ENCODE results near the gene GRM4.

The GRM4 gene

DNA sequence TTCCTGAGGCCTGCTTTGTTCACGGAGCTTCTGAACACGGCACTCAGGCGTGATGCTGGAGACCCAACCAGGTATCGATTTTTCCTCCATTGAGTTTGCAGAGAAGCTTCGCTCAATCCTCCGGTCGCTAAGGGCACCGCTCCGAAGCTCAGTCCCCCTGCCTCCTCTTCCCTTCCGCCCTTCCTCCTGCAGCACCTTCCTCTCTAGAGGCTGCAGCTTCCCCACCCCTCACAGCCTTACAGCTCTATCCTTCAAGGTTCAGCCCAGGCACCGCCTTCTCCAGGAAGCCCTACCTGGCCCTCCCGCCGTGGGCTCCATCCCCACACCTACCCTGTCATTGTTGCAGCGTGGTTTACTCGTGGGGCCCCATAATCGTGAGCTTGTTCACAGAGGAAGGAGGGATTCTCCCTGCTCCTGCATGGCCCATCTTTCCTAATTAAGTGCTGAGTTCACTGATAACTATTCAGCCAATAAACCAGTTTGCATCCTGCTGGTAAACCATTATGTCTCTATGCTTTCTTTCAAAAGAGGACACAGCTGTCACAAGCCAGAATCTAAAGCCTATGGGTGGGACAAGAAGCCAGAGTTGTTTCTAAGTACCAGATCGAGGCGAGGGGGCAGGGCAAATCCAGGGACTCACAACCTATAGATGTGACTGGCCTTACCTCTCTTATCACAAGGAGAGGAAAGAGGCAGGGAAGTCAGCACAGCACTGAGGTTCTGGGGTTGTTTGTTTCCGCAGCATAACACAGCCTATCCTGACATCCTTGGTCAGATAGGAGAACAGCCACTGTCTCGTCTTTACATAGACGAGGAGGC is 152.0 kb downstream of the GRM4 start:
- DNase-seq (ENCODE audit: low read depth), result no peak

DNA sequence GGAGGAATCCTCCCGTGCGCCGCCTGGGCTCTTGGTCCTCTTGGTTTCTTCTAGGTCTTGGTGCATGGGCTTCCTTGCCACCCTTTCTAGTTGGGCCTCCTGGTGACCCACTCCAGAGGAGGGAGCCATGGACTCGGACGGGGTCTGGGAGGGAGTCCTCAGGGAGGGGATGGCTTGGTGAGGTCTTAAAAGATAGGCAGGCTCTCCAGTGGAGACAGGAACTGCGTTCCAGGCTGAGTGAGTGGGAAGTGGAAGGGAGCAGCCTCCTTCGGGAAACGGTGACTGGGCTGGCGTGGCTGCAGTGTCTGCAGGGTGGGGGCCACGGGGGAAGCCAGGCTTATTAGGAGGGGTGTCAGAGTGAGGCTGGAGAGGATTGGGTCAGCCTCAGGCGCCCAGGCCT is 152.8 kb downstream of the GRM4 start:
- no peak for DNase-seq (ENCODE audit: low read depth)

DNA sequence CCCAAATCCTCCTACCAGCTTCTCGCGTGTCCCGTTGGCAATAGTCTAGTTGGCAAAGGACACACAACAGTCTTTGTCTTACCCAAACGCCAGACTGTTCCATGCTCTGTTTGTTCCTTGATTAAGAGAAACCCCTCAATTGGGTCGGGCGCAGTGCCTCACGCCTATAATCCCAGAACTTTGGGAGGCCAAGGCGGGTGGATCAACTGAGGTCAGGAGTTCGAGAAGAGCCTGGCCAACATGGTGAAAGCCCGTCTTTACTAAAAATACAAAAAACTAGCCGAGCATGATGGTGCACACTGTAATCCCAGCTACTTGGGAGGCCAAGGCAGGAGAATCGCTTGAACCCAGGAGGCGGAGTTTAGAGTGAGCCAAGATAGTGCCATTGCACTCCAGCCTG is 153.7 kb downstream of the GRM4 start:
- DNase-seq (ENCODE audit: low read depth), result no peak

DNA sequence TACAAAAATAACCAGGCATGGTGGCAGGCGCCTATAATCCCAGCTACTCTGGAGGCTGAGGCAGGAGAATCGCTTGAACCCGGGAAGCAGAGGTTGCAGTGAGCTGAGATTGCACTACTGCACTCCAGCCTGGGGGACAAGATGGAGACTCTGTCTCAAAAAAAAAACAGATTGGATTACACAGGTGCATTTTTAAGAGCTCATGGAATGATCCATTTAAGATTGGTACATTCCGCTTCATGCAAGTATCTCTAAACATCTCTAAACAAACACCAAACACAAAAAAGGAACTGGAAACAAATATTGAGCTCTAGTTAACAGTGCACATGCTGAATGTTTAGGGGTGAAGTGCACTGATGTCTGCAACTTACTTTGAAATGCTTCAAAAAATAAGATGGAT is 154.3 kb downstream of the GRM4 start:
- no peak for DNase-seq (ENCODE audit: low read depth)

DNA sequence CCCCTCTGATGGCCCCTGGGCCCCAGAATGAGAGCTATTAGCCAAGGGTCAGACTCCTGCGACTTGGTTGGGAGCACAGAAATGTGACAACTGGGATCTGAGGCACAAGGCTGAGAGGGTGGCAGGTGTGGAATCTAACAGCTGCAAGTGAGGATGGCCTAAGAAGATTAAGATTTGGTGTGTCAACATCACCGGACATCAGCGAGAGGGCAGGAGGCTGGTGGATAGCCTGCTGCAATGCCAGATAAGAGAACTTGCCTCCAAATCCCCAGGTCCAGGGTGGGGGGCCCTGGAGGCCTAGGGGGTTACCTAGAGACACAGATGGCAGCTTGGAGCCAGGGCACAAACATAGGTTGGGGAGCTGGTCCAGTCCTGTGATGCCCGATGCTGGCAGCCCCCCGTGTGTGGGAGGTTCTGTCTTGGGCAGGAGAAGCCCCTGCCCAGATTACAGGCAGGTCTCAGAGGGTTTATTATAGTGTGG is 155.8 kb downstream of the GRM4 start:
- no peak for DNase-seq (ENCODE audit: low read depth)

DNA sequence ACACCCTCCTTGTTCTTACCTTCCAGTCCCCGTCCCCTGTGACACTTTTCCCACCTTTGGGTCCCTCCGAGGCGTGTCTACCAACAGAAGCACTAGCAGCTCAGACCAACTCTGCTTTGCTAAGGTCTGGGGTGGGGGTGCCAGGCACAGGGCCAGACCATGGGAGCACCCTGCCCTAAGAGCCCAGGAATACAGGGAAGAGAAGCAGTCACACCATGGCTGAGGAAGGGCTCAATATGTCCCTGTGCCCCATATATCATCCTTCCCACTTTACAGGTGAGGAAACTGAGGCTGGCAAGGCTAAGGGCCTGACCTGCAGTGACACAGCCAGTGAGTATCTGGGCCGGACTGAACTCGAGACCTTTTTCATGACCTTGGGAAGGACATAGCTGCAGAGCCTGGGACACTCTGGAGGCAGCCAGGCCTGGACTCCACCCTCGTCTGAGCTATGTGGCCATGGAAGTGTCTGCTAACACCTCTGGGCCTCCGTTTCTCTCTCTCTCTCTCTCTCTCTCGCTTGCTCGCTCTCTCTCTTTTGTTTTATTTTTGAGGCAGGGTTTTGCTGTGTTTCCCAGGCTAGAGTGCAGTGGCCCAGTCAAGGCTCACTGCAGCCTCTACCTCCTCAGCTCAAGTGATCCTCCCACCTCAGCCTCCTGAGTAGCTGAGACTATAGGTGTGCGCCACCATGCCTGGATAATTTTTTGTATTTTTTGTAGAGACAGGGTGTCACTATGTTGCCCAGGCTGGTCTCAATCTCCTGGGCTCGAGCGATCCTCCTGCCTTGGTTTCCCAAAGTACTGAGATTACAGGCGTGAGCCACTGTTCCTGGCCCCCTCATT is 156.7 kb downstream of the GRM4 start:
- no peak for DNase-seq (ENCODE audit: low read depth)

DNA sequence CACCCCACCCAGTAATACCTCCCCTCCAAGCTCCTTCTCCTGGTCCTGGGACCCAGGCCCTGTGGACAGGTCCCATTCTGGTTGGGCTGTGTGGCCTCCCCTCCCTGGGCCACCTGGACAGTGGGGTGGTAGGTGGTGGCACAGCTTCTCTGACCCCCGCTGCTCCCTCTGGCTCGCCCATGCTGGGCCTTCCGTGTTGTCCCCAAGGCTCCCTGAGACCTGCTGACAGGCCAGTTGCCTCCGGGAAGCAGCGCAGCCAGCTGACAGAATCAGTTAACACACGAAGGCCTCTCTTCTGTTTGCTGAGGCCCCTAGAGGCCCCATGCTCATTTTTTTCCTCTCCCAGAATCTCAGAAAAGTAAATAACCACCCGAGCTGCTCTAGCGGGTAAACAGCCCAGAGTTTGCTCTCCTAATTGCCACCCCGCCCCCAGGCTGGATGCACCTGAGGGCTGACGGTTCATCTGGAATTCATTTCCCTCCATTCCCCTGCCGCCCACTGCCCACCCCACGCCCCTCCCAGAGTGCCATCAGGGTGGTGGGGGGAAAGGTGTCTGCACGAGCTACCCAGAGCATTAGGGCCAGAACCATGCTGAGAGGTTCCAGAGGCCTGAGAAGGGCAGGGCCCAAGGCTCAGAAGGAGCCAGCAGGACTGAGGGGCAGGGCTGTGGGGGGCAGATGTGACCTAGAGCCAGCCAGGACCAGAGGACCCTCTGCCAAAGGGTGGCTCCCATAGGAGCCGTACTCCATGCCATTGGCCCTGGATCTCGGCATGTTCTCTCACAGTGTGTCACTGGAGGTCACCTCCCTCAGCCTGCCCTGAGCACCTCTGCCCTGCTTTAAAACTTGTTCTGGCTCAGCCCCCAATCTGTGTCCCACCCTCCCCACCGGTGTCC is 157.5 kb downstream of the GRM4 start:
- no peak for DNase-seq (ENCODE audit: low read depth)

DNA sequence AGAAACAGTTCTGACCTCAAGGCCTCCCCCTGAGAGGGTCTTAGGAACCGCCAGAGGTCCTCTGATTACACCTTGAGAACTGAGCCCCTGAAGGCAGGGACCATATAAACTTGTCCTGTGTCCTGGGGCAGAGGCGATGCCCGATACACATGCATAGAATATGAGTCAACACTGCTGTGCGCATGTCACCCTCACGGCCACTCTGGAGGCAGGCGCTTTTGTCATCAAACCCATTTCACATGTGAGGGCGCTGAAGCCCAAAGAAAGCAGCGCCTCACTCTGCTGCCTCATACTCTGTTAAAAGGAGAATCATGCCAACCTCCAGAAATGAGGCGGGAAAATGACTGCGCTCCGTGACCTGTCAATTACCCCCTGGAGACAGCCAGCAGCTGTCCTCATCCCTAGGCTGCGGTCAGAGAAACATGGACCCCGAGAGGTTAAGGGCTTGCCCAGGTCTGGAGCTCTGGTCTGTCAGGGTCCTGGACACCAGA is 158.3 kb downstream of the GRM4 start:
- DNase-seq (ENCODE audit: low read depth), result no peak

DNA sequence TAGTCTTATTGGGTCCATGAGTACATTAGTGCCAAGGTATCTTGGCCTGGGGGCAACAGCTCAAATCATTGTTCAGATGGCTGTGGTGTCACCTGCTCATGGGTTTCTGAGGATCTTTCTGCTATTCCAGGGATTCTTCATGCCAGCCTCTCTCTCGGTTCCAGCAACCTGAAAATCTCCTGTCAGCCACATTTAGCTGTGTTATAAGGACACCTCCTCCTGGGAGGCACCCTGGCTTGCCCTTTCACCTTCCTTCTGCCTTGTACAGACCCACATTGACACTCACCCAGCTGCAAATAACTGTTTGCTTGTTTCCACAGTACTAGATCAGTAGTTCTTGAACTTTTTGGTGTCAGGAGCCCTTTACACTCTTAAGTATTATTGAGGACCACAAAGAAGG is 159.9 kb downstream of the GRM4 start:
- DNase-seq (ENCODE audit: low read depth), result no peak

DNA sequence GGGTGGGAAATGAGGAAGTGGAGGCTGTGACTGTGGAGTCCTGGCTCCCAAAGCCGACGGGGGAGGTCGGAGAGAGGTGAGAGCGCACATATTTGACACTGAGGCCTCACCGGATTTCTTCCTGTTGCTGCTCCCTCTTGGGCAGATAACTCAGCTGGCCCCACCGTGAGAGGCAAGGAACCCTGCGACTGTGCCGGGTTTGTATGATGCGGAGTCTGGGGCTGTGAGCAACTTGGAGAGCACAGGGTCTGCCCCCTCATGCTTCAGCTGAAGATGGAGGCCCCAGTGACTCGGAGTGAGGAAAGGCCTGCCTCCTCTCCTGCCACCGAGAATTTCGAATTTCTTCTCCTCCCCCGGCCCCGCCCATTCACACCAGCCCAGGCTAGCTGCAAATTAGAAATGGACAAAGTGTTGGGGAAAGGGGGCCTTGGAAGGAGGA is 160.6 kb downstream of the GRM4 start:
- DNase-seq (ENCODE audit: low read depth), result no peak

DNA sequence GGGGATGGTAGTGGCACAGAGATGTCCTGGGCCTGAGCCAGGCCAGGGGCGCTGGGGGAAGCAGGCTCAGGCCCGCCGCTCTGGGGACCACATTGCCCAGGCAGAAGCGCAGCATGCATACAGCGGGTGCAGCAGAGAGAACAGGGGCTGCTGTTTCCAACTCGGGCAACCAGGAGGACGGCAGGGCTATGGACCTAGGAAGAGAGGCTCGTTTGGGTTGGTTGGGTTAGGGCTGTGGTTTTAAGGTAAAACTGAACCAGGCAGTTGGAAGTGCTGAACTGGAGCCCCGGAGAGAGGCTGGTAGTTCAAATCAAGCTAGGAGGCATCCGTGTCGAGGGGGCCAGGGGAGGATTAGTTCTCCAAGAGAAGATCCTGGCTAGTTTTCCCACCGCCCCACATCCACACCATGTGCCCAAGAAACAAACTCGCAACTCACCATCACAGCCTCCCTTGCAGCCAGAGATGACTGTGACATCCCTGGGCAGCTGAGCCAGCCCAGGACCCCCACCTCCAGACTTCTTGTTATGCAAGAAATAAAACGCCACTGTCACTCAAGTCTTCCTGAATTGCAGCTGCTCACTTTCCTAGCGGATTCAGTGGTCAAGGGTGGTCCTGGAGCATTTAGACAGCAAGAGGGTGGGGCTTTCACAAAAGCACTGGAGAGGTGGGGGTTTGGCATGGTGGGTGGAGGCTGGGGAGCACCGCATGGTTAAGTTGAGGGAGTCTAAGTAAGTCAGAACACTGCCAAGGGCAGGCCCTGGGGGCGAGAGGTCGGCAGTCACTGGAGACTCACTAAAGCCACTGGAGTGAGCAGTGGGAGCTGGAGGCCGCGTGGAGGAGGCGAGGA is 161.2 kb downstream of the GRM4 start:
- no peak for DNase-seq (ENCODE audit: low read depth)

DNA sequence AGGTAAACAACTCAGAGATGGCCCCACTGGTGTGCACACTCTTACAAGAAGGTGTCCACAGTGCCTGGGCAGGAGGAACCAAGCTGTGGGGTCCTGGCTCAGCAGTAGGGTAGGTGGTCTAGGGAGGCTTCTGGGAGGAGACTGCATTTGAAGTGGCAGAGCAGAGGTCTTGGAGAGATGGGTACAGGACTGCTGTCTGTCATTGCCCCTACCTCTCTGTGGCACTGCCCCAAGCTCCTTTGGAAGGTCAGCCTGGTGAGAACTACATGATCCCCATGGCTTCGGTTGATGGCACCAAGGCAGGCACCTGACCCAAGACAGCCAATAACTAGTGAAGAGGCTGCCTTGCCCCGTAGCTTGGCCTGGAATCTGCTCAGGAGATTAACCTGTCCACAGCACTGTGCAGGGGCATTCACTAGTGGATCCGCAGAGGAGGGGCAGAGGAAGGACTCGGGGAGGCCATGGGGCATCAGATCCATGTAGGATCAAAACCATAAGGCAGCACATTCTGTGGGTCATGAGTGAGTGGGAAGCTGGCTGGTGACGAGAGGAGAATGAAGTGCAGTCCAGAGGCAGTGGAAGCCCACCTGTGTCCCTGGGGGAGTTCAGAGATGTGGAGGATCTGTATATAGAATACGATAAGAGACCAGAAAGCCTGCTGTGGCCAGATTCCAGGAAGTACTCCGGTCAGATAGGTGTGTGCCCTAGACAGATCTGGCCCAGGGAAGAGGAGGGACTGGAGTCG is 162.0 kb downstream of the GRM4 start:
- no peak for DNase-seq (ENCODE audit: low read depth)

DNA sequence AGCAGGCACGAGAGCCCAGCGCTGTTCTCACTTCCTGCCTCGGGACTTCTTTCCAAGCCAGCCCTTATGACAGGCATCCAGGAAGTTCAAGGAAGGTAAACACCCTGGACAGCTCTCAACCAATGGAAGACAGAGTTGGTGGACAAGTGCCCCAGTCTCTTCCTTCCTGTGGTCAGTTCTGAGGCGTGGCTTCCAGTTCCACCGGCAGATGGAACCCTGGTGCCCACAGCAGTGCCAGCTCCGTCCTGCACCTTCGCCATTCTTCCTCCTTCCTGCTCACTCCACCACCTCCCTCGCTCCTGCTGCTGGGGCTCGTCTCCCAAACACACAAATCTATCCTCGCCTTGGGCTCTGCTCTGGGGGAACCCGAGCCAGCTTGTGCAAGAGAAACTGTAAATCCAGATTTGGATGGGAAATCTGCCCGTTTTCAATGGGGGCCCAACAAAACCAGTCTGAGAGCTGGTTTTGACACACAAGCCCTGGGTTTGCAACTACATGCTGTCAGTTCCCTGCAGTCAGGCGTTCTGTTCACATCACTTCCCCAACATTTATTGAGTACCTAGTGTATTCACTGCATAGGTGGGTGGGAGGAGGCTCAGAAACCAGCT is 162.7 kb downstream of the GRM4 start:
- DNase-seq (ENCODE audit: low read depth), result no peak

DNA sequence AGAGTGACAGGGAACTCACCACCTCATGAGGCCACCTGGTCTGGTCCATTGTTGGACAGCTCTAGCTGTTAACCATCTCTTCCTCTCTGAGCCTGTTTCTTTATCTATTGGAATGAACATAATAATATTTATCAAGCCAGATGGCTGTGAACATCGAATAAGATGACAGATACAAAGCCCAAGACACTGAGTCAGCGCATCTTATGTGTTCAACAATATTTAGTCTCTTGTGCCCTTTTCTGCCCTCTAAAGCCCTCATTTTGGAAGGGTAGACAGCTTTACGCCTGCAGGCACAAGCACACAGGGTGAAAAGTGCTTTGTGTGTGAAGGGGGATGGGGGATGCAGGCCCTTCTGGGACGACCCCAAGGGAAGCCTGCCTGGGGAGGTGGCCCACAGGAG is 164.0 kb downstream of the GRM4 start:
- no peak for DNase-seq (ENCODE audit: low read depth)

DNA sequence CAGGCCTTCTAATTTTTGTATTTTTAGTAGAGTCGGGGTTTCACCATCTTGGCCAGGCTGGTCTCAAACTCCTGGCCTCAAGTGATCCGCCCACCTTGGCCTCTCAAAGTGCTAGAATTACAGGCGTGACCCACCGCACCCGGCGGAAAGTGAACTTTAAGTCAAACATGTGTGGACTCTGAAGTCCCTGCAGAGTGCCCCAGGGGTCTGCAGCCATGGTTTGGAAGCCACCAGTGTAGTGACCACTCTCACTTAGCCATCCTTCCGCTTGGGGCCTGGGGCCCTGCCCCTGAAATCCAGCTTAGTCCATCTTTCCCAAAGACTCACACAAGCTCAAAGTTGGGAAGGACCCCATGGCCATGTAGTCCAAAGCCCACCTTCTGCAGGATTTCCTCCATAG is 164.5 kb downstream of the GRM4 start:
- DNase-seq (ENCODE audit: low read depth), result no peak

DNA sequence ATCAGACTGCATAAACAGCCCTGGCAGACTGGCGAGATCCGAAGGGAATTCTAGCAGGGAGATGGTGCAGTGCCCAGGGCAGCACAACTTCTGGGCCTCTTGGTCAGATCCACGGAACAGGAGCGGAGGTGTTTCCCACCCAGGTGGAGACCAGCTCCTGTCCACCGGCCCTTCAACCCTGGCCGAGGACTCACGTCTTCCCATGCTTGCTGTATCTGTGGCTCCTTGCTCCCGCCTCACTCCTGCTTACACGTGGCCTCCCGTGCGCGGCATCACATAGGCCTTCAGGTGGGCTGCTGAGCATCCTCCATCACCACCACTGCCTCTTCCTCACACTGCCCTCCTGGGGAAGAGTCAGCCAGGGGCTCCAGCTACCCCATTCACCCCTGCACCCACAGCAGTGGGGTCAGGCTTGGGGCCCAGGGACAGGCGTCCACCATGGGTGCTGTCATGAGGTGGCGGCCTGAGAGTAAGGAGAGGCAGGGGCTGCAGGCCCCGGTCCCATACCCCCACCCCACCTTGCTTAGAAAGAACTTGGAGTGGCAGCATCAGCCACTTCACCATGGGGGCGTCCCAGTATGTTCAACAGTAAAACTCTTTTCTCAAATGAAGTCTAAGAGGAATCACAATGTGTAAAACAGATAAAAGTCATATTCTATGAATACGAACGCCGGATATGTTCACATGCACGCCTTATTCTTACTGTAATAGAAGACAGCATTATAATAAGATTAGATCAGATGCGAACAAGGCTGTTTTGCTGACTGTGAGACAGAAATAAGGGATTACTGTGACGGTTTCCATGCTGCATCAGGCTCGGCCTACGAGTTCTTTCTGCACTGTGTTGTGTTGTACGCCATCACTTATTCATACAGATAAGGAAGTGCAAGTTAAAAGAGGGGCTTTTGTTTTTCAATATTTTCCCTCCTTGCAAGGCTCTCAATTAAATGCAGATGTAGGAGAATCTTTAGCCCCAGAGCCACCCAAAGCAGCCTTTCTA is 165.4 kb downstream of the GRM4 start:
- no peak for DNase-seq (ENCODE audit: low read depth)

DNA sequence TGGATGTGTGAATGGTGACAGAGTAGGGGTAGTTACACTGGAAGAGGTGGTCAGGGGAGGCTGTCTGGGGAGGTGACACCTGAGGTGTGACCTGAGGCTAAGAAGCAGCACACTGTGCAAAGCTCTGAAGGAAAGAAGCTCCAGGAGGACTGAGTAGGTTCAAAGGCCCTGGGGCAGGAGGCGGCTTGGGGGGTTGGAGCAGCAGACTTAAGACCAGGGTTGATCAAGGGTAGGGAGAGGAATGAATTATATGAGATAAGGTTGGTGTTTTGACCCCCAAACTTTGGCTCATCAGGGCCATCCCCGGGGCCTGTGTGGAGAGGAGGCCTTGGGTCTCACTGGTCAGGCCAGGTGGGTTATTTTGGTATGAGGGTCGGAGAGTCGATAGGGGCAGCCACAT is 166.1 kb downstream of the GRM4 start:
- DNase-seq (ENCODE audit: low read depth), result no peak

DNA sequence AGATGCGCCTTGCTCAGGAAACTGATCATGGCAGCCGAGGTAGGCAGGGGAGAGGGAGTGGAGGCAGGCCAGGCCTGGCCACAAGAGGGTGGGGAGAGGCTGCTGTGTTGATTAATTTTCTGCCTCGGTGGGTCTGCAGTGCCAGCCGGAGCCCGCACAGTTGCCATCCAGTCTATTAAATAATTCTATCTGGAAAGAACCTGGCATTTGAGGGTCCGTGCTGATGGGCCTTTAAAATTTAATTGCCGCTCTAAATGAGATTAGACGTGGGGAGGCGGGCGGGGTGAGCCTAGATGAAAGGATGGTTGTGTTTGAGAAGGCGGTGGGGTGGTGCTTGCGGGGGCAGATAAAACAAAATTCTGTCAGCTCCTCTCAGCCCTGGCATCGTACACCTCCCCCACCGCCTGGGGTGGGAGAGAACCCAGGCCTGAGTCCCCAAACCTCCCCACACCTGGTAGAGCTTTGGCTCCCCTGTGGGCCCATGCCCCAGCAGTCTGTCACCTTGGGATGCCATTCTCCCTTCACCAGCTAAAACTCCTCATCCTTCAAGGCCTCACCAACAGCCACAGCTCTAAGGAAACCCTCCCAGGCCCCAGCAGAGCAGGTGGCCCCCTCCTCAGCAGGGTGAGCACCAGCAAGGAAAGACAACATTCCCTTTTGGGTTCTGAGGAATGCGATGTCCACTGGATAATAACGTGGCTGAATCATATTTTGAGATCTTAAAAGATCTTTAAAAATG is 167.3 kb downstream of the GRM4 start:
- no peak for DNase-seq (ENCODE audit: low read depth)

Data from activated T-cell treated with anti-CD3 and anti-CD28 coated beads for 48 hours (primary cell).